Kidney (tissue), 14 donors: ENCODE measurements around the gene AHDC1. TPM values are rescaled to one million over a fixed set of nuclear protein-coding genes. Genes with fewer than 3 reads are reported as not detected.

Experiments used
- DNase-seq, 5 donors: peaks; one replicate each; pipeline ENCODE4 v3.0.0-alpha.2; 2013 to 2020
- FAIRE-seq: peaks from 2 replicates; lab custom pipeline; 2012; peaks lifted over from hg19 to GRCh38; lab: Jason Lieb, UNC
- H3K27ac ChIP-seq, 2 donors: one replicate each; pipeline ENCODE4 v1.7.0; 2013; ENCODE audit warnings: low read depth in 2 of 2, low read length in 2 of 2, inconsistent platforms in 1 of 2
- H3K27me3 ChIP-seq: one replicate; pipeline ENCODE4 v1.7.1; 2013; ENCODE audit warnings: low read length, inconsistent platforms; ENCODE audit not compliant: control insufficient read depth, insufficient read depth
- H3K36me3 ChIP-seq, 3 donors: one replicate each; pipeline versions ENCODE4 v1.7.0 to v1.7.1; 2013; ENCODE audit warnings: low read length in 3 of 3, control low read depth in 1 of 3, inconsistent platforms in 1 of 3; ENCODE audit not compliant: insufficient read depth in 3 of 3, control insufficient read depth in 2 of 3
- H3K4me1 ChIP-seq, 3 donors: one replicate each; pipeline versions ENCODE4 v1.7.0 to v1.7.1; 2013; ENCODE audit warnings: low read length in 3 of 3, inconsistent platforms in 1 of 3, low read depth in 1 of 3; ENCODE audit not compliant: control insufficient read depth in 2 of 3, insufficient read depth in 2 of 3
- H3K4me3 ChIP-seq, 3 donors: one replicate each; pipeline versions ENCODE4 v1.7.0 to v1.8.1; 2013; ENCODE audit warnings: low read length in 3 of 3, control low read depth in 1 of 3, inconsistent platforms in 1 of 3
- H3K9ac ChIP-seq, 3 donors: one replicate each; pipeline versions ENCODE4 v1.7.0 to v1.7.1; 2013; ENCODE audit warnings: low read length in 3 of 3, control low read depth in 1 of 3, inconsistent platforms in 1 of 3
- H3K9me3 ChIP-seq, 3 donors: one replicate each; pipeline versions ENCODE4 v1.7.0 to v1.7.1; 2013; ENCODE audit warnings: low read length in 3 of 3, control low read depth in 1 of 3, inconsistent platforms in 1 of 3; ENCODE audit not compliant: control insufficient read depth in 2 of 3, insufficient read depth in 1 of 3
- CTCF ChIP-seq: IDR thresholded peaks from 3 replicates; pipeline ENCODE4 v1.5.1; 2012; ENCODE audit warnings: mild to moderate bottlenecking, moderate library complexity, borderline replicate concordance; ENCODE audit not compliant: insufficient read depth; ENCODE audit errors: extremely low read depth
- intact Hi-C: fragments of 100-400 bp; cut with DNase I; formaldehyde crosslinking; loops from one replicate; pipeline ENCODE4 v1.11.1; 2022
- polyA plus RNA-seq: library from polyadenylated mRNA; stranded (reverse); fragments of 350-450 nt; fragmentation: Illumina TruSeq; extraction: RNeasy Lipid Tissue Mini Kit (QIAGEN cat#74804); gene quantifications from one replicate; pipeline ENCODE4 v1.2.3, GENCODE V29; 2014; ENCODE audit warnings: low read depth, low replicate concordance; ENCODE audit not compliant: insufficient read depth
- total RNA-seq: library from RNA; stranded (reverse); fragmentation: NEBNext Ultra II Directional; extraction: Animal tissue kit (Norgen Biotek cat#: 25700); gene quantifications from one replicate; pipeline ENCODE4 v1.2.1, GENCODE V29; 2021
- donor health status: control.
- donor health status: control.
- donor health status: control.
- donor health status: control.
- donor health status: control.
- donor health status: DM: yes; HTN: yes; CAD: no.
- donor health status: Normal renal cell carcinoma (clear cell type).

AHDC1 gene
- total and polyA plus RNA-seq, 2 donors from 2014 or later, result 8.5 to 48.2 TPM

- FAIRE-seq (no peak), DNase-seq (peak; percentile 86 to 94 (median 93))
- peaks cover 15 to 57% (median 39%) of the 10 kb centered on the region in 3 donors for H3K4me1 ChIP-seq
- no peak overlapping the region for H3K4me3 ChIP-seq
- no peaks in the 10 kb centered on the region for H3K9me3 ChIP-seq
- H3K27me3 ChIP-seq, result no peaks in the 10 kb centered on the region
- no peak overlapping the region for H3K9ac ChIP-seq
- intact Hi-C loops, result no loop called here
- peak overlapping the region; percentile 87 to 88 for H3K27ac ChIP-seq
- H3K36me3 ChIP-seq, result no peaks in the 10 kb centered on the region
- peak; percentile 6 for TF ChIP-seq CTCF
Observed at GRCh38 chr1:27574871-27575831, 28.8 kb downstream of the AHDC1 start.

GRCh38 chr1:27574001-27574781, 29.8 kb downstream of the AHDC1 start:
- FAIRE-seq (no peak), DNase-seq (no peak)
- H3K36me3 ChIP-seq, result no peaks in the 10 kb centered on the region
- peak overlapping the region; percentile 87 to 88 for H3K27ac ChIP-seq
- peaks cover 15 to 63% (median 47%) of the 10 kb centered on the region in 3 donors for H3K4me1 ChIP-seq
- no peaks in the 10 kb centered on the region for H3K27me3 ChIP-seq
- no peak for TF ChIP-seq CTCF
- H3K9me3 ChIP-seq, result no peaks in the 10 kb centered on the region
- no peak overlapping the region for H3K4me3 ChIP-seq
- H3K9ac ChIP-seq, result peak overlapping the region in 2 of 3 donors; percentile 17 to 71
- intact Hi-C loops, result no loop called here

GRCh38 chr1:27572679-27573426, 31.1 kb downstream of the AHDC1 start:
- DNase-seq (peak; percentile 53 to 85 (median 65)), FAIRE-seq (no peak)
- Histone ChIP-seq H3K36me3 (no peaks in the 10 kb centered on the region), H3K9me3 (no peaks in the 10 kb centered on the region), H3K4me1 (peaks cover 15 to 67% (median 50%) of the 10 kb centered on the region in 3 donors), H3K27me3 (no peaks in the 10 kb centered on the region), H3K9ac (peak overlapping the region in 2 of 3 donors; percentile 4 to 71), H3K4me3 (peak overlapping the region in 1 of 3 donors; percentile 25), H3K27ac (peak overlapping the region; percentile 82 to 86)
- no peak for TF ChIP-seq CTCF
- intact Hi-C loops, result no loop called here
